Measurements from ENCODE around the gene PRKG1.

Gene PRKG1

GRCh38 chr10:52040486-52040885 is 966.2 kb downstream of the PRKG1 start:
- no peak for DNase-seq

GRCh38 chr10:52043811-52044210 is 969.5 kb downstream of the PRKG1 start:
- DNase-seq: no peak

- DNase-seq: no peak
Measured at GRCh38 chr10:52048051-52048450, 973.8 kb downstream of the PRKG1 start.

GRCh38 chr10:52050429-52051047 is 976.3 kb downstream of the PRKG1 start:
- DNase-seq: no peak

GRCh38 chr10:52053497-52053896 is 979.2 kb downstream of the PRKG1 start:
- no peak for DNase-seq

- no peak for DNase-seq
Measured at GRCh38 chr10:52056291-52056690, 982.0 kb downstream of the PRKG1 start.

- DNase-seq: no peak
Measured at GRCh38 chr10:52059089-52059488, 984.8 kb downstream of the PRKG1 start.

- DNase-seq: no peak
Measured at GRCh38 chr10:52063159-52063558, 988.9 kb downstream of the PRKG1 start.

- DNase-seq: no peak
Measured at GRCh38 chr10:52064084-52064845, 990.0 kb downstream of the PRKG1 start.

- no peak for DNase-seq
Measured at GRCh38 chr10:52066383-52066782, 992.1 kb downstream of the PRKG1 start.

GRCh38 chr10:52068485-52068884 is 994.2 kb downstream of the PRKG1 start:
- DNase-seq: no peak

- no peak for DNase-seq
Measured at GRCh38 chr10:52071814-52072213, 997.5 kb downstream of the PRKG1 start.

GRCh38 chr10:52074505-52075026 is 1000.3 kb downstream of the PRKG1 start:
- no peak for DNase-seq

- DNase-seq: no peak
Measured at GRCh38 chr10:52077814-52078213, 1003.5 kb downstream of the PRKG1 start.

- no peak for DNase-seq
Measured at GRCh38 chr10:52078397-52078937, 1004.2 kb downstream of the PRKG1 start.

GRCh38 chr10:52082307-52082706 is 1008.0 kb downstream of the PRKG1 start:
- DNase-seq: no peak

GRCh38 chr10:52083422-52083821 is 1009.1 kb downstream of the PRKG1 start:
- DNase-seq: no peak

GRCh38 chr10:52092390-52092789 is 1018.1 kb downstream of the PRKG1 start:
- DNase-seq: no peak

GRCh38 chr10:52098130-52098529 is 1023.8 kb downstream of the PRKG1 start:
- no peak for DNase-seq

GRCh38 chr10:52099026-52099600 is 1024.8 kb downstream of the PRKG1 start:
- DNase-seq: no peak

GRCh38 chr10:52100011-52100547 is 1025.8 kb downstream of the PRKG1 start:
- DNase-seq: no peak

- no peak for DNase-seq
Measured at GRCh38 chr10:52105301-52105700, 1031.0 kb downstream of the PRKG1 start.

- DNase-seq: no peak
Measured at GRCh38 chr10:52106011-52106410, 1031.7 kb downstream of the PRKG1 start.

All from NCI-H446 (cell line).